Spleen (tissue), 7 donors: ENCODE data around the gene KCND2.

Experiments
- CTCF ChIP-seq, 11 experiments: fragments of 200-600 bp in 7 of 11; fragments of 450-650 bp in 4 of 11; sonication (generic) in 4 of 11; IDR thresholded peaks in 8 of 11; conservative IDR thresholded peaks in 3 of 11; 1 replicate in 7 of 11; 2 replicates in 4 of 11; pipeline versions ENCODE4 v1.4.0 to v1.8.0; 2016 to 2021; ENCODE audit warnings: antibody characterized with exemption in 11 of 11, inconsistent platforms in 4 of 11, mild to moderate bottlenecking in 1 of 11
- POLR2A ChIP-seq, 3 donors: fragments of 450-650 bp; IDR thresholded peaks; one replicate each; pipeline ENCODE4 v1.5.1; 2017; ENCODE audit warnings: antibody characterized with exemption in 3 of 3, mild to moderate bottlenecking in 1 of 3
- POLR2AphosphoS5 ChIP-seq, 3 donors: sonication (generic); formaldehyde crosslinking; IDR thresholded peaks; one replicate each; pipeline ENCODE4 v1.5.1; 2017; ENCODE audit warnings: antibody characterized with exemption in 3 of 3
- donor health status: DM: no; HTN: no; CAD: no; lungs with moderate emphysema.
- donor health status: DM: no; HTN: no; CAD: no.
- donor health status: DM: no; HTN: no; CAD: no.

GRCh38 chr7:120256344-120257070, 16.5 kb upstream of the KCND2 start:
- TF ChIP-seq CTCF (IDR thresholded peaks at IDR 0.05 in 8 of 11, conservative IDR thresholded peaks at IDR 0.05 in 3 of 11) (no peak), POLR2A (IDR thresholded peaks at IDR 0.05) (no peak), POLR2AphosphoS5 (IDR thresholded peaks at IDR 0.05) (no peak)
